Measurements from ENCODE around the gene MPV17L2. TPM values are rescaled to one million over a fixed set of nuclear protein-coding genes. Genes with fewer than 3 reads are reported as not detected.
"Not testable (repeated sequence)": the region's sequence is repeated elsewhere in the genome, so short reads cannot be mapped to it uniquely, and the experiment has no call there.

MPV17L2 gene
- 7.2 and 10.0 TPM in 2 replicates for total RNA-seq

DNA sequence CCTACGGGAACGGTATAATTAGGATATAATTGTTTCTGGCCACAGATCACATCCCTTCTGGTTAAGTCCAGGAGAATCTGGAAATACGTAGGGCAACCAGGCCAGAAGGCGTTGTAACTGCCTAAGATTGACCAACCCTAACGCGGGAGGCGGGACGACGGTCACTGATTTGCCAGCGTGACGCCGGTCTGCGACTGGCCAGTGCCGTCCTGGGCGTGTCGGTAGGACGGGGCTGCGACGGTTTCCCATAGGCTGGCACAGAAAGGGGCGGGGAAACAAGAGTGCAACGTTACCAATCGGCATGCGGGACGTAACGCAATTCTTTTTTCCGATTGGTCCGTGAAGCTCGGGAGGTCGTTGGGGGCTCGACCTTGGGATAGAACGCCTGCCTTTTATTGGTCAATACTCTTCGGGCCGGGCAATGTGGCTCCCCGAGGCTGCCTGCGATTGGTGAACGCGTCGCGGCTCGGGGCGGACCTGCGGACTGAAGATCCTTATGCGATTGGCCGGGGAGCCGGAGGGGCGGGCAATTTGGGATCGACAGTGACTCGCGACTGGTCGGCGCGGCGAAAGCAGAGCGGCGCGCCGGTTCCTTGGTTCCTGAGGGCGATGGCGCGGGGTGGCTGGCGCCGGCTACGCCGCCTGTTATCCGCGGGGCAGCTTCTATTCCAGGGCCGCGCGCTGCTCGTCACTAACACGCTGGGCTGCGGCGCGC is at the start of gene MPV17L2:
Gene MPV17L2 (plus strand): TSS at position 546 of the 715 bp plus-strand sequence. CDS start 64 bp downstream, at position 610.
- DNase-seq (ENCODE audit: low read depth in 2 of 2), result peak; percentile 100

DNA sequence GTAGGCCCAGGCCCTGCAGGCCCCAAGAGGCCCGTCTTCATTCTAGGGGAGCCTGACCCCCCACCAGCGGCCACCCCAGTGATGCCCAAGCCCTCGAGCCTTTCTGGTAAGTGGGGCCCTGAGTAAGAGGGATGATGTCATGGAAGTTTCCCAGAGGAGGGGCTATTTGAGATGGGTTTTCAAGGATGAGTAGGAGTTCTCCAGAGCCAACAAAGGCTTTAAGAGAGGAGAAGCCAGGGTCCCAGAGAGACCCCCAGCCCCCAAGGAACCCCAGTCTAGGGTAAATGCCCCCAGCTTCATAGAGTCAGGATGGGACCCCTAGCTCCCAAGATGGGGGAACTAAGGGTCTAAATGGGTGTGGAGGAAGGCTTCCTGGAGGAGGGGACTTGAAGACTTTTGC is 49.1 kb upstream of the MPV17L2 start:
- no peak for DNase-seq (ENCODE audit: low read depth in 2 of 2)

DNA sequence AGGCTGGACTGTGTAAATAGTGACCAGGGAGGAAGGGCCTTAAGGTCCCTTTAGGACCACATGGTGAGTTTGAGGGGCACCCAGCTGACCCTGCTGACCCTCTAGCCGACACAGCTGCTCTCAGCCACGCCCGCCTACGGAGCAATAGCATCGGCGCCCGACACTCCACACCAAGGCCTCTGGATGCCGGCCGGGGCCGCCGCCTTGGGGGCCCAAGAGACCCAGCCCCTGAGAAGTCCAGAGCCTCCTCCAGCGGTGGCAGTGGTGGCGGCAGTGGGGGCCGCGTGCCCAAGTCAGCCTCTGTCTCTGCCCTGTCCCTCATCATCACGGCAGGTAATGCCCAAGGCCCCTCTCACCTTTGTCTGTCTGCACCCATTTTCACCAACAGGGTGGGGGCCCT is 48.7 kb upstream of the MPV17L2 start:
- no peak for DNase-seq (ENCODE audit: low read depth in 2 of 2)

DNA sequence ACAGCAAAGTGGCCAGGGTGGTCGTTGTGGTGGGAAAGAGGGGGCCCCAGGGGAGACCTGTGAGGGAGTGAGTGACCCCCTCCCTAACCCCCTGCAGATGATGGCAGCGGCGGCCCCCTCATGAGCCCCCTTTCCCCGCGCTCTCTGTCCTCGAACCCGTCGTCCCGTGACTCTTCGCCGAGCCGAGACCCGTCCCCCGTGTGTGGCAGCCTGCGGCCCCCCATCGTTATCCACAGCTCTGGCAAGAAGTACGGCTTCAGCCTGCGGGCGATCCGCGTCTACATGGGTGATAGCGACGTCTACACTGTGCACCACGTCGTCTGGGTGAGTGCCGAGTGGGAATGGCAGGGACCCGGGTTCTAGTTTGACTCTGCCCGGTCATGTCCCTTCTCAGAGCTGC is 48.1 kb upstream of the MPV17L2 start:
- DNase-seq (ENCODE audit: low read depth in 2 of 2), result no peak

DNA sequence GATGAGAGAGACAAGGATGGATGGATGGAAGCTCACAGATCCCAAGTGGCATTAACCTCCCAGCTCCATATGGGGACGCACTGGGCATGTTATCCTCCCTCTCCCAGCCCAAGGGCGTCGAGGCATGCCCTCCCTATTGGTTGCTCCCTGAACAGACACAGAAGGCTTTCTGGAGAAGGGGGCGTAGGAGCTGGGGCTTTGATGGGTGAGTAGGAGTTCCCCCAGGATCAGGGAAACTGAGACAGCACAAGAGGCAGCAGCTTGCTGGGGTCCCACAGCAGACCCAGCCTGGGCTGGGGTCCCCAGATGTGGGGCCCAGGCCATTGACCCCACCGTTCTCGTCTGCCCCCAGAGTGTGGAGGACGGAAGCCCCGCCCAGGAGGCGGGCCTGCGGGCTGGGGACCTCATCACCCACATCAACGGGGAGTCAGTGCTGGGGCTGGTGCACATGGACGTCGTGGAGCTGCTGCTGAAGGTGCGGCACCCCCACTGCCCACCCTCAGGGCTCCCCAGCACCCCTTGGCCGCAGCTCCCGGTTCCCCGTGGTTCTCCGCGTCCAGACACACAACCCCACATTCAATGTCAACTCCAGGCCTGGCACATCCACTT is 47.5 kb upstream of the MPV17L2 start:
- no peak for DNase-seq (ENCODE audit: low read depth in 2 of 2)

DNA sequence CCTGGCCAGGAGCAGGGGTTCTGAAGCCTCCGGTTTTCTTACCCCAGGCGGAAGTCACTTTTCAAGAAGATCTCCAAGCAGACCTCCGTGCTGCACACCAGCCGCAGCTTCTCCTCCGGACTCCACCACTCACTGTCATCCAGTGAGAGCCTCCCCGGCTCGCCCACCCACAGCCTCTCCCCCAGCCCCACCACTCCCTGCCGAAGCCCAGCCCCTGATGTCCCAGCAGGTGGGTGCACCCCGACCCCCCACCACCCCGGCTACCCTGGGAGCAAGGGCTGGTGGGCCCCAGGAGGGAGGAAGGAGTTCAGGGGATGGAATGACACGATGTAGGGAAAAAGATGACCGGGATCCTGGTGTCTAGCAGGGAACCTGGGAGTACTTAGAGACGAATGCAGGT is 45.6 kb upstream of the MPV17L2 start:
- DNase-seq (ENCODE audit: low read depth in 2 of 2), result no peak

DNA sequence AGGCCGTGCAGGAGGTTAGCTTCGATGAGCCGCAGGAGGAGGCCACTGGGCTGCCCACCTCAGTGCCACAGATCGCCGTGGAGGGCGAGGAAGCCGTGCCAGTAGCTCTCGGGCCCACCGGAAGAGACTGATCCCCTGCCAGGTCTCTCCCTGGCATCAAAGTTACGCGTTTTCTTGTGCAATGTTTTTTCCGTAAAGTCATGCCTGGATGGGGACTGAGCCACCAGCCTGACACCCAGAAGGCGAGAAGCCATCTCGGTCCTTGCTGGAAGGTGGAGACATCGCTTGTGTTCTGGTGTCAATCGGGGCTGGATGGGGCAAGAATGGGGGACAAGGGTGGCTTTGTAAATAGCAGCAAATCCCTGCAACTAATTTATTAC is 43.4 kb upstream of the MPV17L2 start:
- no peak for DNase-seq (ENCODE audit: low read depth in 2 of 2)

DNA sequence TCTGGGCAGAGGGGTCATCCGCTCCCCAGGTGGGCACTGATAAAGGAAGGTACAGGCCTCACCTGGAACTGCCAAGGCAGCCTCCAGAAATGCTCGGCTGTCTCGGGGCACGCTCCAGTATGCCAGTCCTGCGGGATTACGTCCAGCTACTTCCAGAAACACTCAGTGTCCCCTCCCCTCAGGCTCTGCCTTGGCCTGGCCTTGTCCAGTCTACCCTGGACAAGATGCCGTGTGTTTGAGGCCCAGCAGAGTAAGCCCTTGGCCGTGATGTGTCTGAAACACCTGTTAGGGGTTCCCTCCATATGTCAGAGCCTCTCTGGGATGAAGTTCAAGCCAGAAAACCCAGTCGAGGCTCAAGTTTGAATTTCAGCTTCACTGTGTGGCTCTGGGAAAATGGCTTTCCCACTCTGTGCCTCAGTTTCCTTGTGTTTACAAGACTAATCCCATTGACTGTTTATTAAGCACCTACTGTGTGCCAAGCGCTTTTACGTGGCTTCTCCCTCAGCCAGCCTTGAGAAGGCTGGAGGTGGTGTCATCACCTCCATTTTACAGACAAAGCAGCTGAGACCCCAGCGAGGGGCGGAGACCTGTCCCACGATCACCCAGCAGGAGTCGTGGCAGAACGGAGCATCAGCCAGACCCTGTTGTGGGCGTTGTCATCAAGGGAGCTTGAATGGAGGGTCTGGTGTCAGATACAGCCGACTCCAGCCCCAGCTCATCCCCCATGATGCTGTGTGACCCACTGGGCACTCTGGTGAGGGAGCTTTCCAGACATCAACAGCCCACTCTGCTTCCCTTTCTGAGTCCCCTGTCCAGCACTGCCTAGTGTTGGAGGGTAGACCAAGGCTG is 42.0 kb upstream of the MPV17L2 start:
- no peak for DNase-seq (ENCODE audit: low read depth in 2 of 2)

DNA sequence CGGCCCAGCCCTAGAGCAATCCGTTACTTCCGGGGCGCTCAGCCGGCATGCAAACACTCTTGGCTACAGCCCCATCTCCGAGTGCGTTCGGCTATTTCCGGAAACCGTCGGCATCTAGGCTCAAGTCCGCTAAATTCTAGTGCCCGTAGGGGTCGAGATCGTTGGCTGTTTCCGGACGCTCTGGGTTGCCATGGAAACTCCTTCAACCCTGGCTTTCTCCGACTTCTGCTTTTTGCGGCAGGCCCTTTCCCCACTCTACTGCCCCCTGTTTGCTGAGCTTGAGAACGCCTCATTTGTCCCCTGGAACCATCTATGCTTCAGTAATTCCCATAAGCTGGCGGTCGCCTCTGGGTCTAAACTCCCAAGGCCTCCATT is 40.6 kb upstream of the MPV17L2 start:
- peak; percentile 93 to 96 for DNase-seq (ENCODE audit: low read depth in 2 of 2)

DNA sequence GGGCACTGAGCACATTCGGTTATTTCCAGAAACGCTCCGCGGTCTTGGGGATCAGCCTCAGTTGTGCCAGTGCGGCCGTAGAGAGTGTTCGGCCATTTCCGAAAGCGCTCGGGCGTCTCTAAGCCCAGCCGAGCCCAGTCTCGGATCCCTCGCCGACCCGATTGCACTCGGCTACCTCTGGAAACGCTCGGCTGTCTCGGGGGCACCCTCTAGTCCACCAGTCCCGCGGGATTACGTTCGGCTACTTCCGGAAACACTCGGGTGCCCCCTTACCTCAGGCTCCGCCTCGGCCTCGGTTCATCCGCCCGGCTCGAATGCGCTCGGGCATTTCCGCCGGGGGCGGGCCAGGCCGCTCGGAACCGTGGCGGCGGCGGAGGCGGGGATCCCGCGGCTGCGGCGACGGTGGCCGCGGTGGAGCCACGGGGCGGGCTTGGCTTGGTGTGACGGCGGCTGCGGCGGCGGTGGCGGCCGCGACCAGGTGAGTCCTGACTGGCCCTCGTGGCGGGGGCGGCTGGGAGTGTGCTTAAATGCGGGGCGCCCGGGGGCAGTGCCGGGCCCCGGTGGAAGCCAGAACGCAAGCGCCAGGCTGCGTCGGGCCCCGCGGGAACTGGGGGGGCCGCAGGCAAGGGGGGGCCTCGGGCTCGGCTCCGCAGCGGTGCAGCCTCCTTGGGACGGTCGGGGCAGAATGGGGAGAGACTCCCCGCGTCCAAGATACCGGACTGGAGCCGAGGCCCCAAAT is 40.0 kb upstream of the MPV17L2 start, which contains the start of gene PIK3R2:
Gene PIK3R2 (plus strand): TSS at position 347 of the 739 bp plus-strand sequence. CDS start 2,717 bp downstream, outside the sequence.
- peak; percentile 98 to 99 for DNase-seq (ENCODE audit: low read depth in 2 of 2)

DNA sequence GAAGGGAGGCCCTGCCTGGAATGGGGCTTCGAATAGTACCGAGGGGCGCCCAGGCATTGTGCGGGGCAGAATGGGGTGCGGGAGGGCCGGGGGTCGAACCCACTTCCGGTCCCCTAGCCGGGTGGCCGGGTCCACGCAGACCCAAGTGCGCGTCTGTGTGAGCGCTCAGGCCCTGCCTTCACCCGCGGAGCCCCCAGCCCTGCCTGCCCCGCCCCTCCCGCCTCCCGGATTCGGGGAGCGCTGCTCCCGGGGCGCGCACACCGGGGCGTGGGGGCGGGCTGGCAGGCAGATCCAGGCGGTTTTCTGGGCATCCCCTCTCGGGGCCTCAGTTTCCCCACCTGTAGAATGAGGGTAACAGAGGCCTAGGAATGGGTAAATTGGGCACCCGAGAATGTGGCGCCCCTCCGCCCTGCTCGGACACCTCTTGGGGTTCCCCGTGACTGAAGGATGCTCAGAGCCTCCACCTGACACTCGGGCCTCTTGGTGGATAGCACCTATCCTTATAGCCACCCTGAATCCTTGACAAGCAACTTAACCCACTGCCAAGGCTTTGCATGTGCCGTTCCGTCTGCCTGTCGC is 39.4 kb upstream of the MPV17L2 start:
- peak in 1 of 2 donors; percentile 32 for DNase-seq (ENCODE audit: low read depth in 2 of 2)

DNA sequence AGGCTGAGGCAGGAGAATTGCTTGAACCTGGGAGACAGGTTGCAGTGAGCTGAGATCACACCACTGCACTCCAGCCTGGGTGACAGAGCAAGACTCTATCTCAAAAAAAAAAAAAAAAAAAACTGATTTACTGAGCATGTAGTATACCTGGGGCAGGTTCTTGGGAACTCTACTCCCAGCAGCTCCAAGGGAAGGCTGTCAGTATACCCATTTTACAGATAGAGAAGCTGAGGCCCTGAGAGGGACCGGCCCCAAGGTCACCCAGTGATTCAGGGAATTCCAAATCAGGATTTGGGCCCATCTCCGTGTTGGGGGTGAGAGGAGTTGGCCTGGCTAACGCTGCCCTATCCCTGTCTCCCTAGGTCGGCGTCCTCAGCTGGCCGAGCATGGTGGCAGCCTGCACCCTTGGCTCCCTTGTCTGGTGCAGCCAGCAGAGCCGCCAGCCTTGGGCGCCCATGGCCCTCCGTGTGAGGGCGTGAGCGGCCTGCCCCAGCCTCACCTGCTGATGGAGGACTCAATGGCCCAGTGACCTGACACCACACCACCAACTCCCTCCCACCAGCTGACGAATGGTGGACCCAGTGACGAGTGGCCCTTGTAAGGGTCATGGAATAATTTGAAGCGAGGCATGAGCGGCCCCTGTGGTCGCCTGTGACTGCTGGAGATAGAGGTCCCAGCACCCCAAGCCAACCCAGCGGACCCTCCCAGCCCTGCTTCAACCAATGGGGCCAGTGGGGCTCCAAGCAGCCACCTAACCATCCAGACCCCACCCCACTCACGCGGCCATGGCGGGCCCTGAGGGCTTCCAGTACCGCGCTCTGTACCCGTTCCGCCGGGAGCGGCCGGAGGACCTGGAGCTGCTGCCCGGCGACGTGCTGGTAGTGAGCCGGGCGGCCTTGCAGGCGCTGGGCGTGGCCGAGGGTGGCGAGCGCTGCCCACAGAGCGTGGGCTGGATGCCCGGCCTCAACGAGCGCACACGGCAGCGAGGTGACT is 37.6 kb upstream of the MPV17L2 start:
- DNase-seq (ENCODE audit: low read depth in 2 of 2), result no peak

DNA sequence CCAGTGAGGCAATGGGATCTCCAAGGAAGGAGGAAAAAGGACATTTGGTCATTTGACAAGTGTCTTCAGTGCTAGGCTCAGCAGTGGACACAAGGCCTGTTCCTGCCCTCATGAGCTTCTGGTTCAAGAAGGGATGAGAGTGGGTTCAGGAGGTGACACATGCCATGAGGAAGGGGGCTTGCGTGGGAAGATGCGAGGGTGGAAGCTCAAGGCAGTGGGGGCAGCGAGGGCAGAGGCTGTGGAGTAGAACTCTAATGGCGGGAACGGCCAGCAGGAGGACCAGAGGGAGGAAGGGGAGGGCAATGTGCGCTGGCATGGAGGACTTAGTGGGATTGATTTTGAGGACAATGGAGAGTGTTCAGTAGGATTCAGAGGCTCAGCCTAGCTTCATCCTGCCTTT is 36.8 kb upstream of the MPV17L2 start:
- no peak for DNase-seq (ENCODE audit: low read depth in 2 of 2)

DNA sequence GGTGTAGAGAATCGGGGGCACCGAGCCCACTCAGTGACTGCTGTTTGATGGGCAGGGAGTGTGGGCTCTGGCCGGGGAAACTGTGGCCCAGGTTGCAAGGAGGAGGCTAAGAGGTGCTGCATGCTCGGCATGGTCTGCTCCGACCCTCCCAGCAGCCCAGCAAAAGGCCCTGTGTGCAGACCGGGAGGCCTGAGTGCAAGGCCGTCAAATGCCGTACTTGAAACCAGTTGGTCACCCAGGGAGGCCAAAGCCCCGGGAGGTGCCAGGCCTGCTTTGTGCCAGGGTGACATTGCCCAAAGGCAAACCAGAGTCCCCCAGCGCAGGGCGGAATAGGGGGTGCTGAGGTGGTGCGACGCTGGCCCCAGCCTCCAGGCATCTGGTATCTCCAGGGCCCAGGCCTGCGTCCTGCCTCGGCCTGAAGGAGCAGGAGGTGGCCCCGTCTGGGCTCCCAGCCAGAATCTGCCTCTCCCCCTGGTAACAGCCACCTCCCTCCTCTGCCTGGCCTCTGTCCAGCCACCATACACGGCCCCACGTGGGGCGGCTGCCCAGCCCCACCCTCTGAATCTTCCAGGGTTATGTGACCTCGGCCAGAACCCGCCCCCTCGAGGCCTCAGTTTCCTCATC is 36.1 kb upstream of the MPV17L2 start:
- DNase-seq (ENCODE audit: low read depth in 2 of 2), result peak; percentile 35 to 85

DNA sequence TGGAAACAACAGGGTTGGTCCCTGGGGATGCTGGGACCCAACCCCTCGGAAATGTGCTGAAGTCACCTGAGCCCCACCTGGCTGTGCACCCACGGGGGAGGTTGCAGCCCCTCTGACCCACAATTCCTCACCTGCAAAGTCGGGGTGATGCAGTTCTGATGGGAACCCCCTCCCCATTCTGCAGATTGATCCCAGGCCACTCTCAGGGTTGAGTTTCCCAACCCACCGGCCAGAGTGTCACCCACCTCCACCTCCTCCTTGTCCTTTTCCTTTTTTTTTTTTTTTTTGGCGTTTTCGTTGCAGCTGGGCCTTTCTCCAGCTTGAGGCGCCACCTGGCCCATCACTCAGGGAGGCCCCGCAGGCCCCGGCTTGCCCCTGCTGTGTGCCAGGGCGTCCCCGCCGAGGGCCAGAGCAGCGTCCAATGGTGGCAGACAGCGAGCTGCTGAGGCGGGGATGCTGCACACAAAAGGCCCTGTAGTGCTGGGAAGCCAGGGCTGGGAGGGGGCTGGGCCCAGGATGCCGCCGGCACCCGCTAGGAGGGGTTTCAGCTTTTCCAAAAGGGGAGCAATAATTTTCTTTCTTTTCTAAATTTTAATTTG is 35.5 kb upstream of the MPV17L2 start:
- DNase-seq (ENCODE audit: low read depth in 2 of 2), result no peak

DNA sequence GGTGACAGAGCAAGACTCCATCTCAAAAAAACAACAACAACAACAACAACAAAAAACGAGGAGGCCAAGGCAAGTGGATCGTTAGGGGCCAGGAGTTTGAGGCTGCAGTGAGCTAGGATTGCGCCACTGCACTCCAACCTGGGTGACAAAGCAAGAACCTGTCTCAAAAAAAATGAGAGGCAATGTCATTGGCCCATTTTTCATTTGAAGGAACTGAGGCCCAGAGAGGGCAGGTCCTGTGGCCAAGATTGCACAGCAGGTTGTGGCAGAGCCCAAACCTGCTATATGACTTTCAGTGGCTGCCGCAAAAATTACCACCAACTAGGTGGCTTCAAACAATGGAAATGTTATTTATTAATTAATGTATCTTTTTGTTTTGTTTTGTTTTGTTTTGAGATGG is 34.6 kb upstream of the MPV17L2 start:
- DNase-seq (ENCODE audit: low read depth in 2 of 2), result no peak

DNA sequence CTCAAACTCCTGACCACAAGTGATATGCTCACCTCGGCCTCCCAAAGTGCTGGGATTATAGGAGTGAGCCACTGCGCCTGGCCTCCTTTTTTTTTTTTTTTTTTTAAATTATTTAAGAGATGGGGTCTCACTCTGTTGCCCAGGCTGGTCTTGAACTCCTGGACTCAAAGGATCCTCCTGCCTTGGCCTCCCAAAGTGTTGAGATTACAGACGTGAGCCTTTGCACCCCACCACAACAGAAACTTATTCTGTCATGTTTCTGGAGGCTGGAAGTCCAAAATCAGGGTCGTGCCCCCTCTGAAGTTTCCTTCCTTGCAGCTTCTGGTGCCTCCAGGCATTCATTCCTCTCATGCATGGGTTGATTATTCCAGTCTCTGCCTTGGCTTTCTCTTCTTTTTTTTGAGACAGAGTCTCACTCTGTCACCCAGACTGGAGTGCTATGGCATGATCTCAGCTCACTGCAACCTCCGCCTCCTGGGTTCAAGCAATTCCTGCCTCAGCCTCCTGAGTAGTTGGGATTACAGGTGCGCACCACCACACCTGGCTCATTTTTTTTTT is 33.9 kb upstream of the MPV17L2 start:
- not testable (repeated sequence) for DNase-seq (ENCODE audit: low read depth in 2 of 2)

DNA sequence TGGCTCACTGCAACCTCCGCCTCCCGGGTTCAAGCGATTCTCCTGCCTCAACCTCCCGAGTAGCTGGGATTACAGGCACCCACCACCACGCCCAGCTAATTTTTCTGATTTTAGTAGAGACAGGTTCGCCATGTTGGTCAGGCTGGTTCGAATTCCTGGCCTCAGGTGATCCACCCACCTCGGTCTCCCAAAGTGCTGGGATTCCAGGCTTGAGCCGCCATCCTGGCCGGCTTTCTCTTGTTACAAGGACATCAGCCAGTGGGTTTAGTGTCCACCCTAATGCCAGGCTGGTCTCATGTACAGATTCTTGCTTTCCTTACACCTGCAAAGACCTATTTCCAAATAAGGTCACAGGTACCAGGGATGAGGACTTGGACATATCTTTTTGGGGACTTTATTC is 33.2 kb upstream of the MPV17L2 start:
- DNase-seq (ENCODE audit: low read depth in 2 of 2), result no peak

DNA sequence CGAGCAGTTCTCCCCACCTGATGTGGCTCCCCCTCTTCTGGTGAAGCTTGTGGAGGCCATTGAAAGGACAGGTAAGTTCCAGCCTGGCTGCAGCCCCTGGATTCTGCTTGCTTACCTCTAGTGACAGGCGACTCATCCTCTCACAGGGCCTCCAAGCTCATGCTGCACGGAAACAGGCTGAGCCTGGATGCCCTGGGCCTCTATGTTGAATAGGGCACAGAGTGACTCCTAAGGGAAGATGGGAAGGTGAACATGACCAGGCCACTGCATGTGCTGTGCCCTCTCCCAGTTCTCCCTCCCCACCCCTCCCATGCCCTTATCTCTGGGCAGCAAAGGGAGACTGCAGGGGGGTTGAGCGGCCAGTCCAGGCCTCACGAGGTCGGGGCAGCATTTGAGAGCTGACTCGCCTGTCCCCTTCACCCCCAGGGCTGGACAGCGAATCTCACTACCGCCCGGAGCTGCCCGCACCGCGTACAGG is 32.5 kb upstream of the MPV17L2 start:
- DNase-seq (ENCODE audit: low read depth in 2 of 2), result no peak

Measured in dermis microvascular lymphatic vessel endothelial cell (primary cell).